Upper lobe of left lung (tissue), 6 donors: ENCODE data around the gene CALN1. TPM values are rescaled to one million over a fixed set of nuclear protein-coding genes. Genes with fewer than 3 reads are reported as not detected.

Source experiments
- ATAC-seq, 2 donors: fragments of 200-7000 bp; cut with Tn5 transposase; one replicate each; pipeline ENCODE4 v1.9.1; 2022; ENCODE audit warnings: mild to moderate bottlenecking in 2 of 2, moderate library complexity in 2 of 2; ENCODE audit not compliant: low FRiP score in 2 of 2
- DNase-seq, 2 donors: peaks; one replicate each; pipeline ENCODE4 v3.0.0-alpha.2; 2019 to 2020
- H3K27ac ChIP-seq, 4 donors: fragments of 200-600 bp; sonication (generic); one replicate each; pipeline ENCODE4 v1.5.1; 2016 to 2019
- H3K27me3 ChIP-seq, 4 donors: fragments of 200-600 bp; sonication (generic); one replicate each; pipeline ENCODE4 v1.5.1; 2017 to 2019
- H3K36me3 ChIP-seq, 4 donors: fragments of 200-600 bp; sonication (generic); one replicate each; pipeline ENCODE4 v1.5.1; 2016 to 2019
- H3K4me1 ChIP-seq, 4 donors: fragments of 200-600 bp; sonication (generic); one replicate each; pipeline ENCODE4 v1.5.1; 2018 to 2019
- H3K4me3 ChIP-seq, 4 donors: fragments of 200-600 bp; sonication (generic); one replicate each; pipeline ENCODE4 v1.5.1; 2017 to 2019; ENCODE audit warnings: mild to moderate bottlenecking in 2 of 4, moderate library complexity in 1 of 4
- H3K9me3 ChIP-seq, 4 donors: fragments of 200-600 bp; sonication (generic); one replicate each; pipeline ENCODE4 v1.5.1; 2018 to 2019
- EP300 ChIP-seq, 4 donors: sonication (generic); formaldehyde crosslinking; IDR thresholded peaks; one replicate each; pipeline ENCODE4 v1.5.1; 2017; ENCODE audit warnings: antibody characterized with exemption in 4 of 4, control low read depth in 2 of 4
- POLR2A ChIP-seq, 4 donors: fragments of 450-650 bp; IDR thresholded peaks; one replicate each; pipeline ENCODE4 v1.5.1; 2016 to 2017; ENCODE audit warnings: antibody characterized with exemption in 4 of 4, mild to moderate bottlenecking in 2 of 4
- POLR2AphosphoS5 ChIP-seq, 2 donors: sonication (generic); formaldehyde crosslinking; IDR thresholded peaks; one replicate each; pipeline ENCODE4 v1.5.1; 2017; ENCODE audit warnings: antibody characterized with exemption in 2 of 2
- WGBS, 2 donors: methylation state at CpG; one replicate each; pipeline ENCODE4 v1.1.5; 2017 to 2018; 5-methylcytosine and 5-hydroxymethylcytosine counted together
- total RNA-seq, 6 donors: library from RNA; depleted of rRNA in 4 of 6; stranded (reverse); fragments of >200 nt in 4 of 6; gene quantifications; one replicate each; pipeline versions ENCODE4 v1.1.0 to v1.2.1, GENCODE V29; 2016 to 2021
- TF ChIP-seq, protein P1 (sequence below), 6 experiments: fragments of 450-650 bp in 4 of 6; fragments of 200-600 bp in 2 of 6; sonication (generic) in 2 of 6; IDR thresholded peaks; one replicate each; pipeline ENCODE4 v1.5.1; 2016 to 2019; ENCODE audit warnings: antibody characterized with exemption in 6 of 6
- donor health status: DM: no; HTN: no; CAD: no; lungs with moderate emphysema.
- donor health status: DM: no; HTN: yes; CAD: no; lungs with severe emphysema.

CALN1 gene
- total RNA-seq, 6 donors from 2014 or later = 0.24 to 0.46 TPM; not detected in 4

DNA sequence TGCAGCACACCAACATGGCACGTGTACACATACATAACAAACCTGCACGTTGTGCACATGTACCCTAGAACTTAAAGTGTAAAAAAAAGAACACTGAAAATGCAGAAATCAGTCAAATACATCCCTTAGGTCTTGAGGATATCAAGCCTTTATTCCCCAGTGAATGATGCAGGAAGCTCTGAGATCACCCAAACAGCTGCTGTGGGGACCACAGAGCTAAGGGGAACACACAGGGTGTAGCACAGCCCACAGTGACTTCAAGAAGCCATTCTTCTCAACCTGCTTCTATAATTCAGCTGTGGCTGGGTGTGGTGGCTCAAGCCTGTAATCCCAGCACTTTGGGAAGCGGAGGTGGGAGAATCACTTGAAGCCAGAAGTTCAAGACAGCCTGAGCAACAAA is 314.9 kb downstream of the CALN1 start:
- DNase-seq = no peak
- H3K9me3 ChIP-seq = no peaks in the 10 kb centered on the region
- WGBS, 2 donors = 93 to 95% methylated on average over 3 of the region's 3 CpGs
- no peaks in the 10 kb centered on the region for H3K36me3 ChIP-seq
- TF ChIP-seq POLR2AphosphoS5 (IDR thresholded peaks at IDR 0.05) (no peak), EP300 (IDR thresholded peaks at IDR 0.05) (no peak), POLR2A (IDR thresholded peaks at IDR 0.05) (no peak)
- TF ChIP-seq, protein P1, sequence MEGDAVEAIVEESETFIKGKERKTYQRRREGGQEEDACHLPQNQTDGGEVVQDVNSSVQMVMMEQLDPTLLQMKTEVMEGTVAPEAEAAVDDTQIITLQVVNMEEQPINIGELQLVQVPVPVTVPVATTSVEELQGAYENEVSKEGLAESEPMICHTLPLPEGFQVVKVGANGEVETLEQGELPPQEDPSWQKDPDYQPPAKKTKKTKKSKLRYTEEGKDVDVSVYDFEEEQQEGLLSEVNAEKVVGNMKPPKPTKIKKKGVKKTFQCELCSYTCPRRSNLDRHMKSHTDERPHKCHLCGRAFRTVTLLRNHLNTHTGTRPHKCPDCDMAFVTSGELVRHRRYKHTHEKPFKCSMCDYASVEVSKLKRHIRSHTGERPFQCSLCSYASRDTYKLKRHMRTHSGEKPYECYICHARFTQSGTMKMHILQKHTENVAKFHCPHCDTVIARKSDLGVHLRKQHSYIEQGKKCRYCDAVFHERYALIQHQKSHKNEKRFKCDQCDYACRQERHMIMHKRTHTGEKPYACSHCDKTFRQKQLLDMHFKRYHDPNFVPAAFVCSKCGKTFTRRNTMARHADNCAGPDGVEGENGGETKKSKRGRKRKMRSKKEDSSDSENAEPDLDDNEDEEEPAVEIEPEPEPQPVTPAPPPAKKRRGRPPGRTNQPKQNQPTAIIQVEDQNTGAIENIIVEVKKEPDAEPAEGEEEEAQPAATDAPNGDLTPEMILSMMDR (IDR thresholded peaks at IDR 0.05) = no peak
- H3K27me3 ChIP-seq = no peaks in the 10 kb centered on the region
- H3K27ac ChIP-seq = no peak overlapping the region
- no peak for ATAC-seq
- H3K4me3 ChIP-seq = no peak overlapping the region
- H3K4me1 ChIP-seq = no peaks in the 10 kb centered on the region

DNA sequence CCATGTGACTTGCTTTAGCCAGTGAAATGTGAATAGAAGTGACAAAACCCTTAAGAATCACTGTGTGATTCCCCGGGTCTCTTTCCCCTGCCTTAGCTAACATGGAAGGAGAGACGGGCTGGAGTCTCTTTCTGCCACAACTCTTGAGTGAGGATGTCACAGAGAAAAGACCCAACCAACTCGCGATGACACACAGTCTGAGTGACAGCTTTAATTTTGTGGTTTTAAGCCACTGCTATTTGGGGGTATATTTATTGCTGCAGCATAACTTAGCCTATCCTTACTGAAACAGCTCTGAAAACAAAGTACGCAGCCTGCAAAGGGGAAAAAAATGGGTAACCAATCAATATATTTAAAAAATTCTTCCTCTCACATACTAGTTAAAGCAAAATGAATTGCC is 319.4 kb downstream of the CALN1 start:
- TF ChIP-seq, protein P1 (IDR thresholded peaks at IDR 0.05) = no peak
- H3K27me3 ChIP-seq = no peaks in the 10 kb centered on the region
- H3K4me1 ChIP-seq = no peaks in the 10 kb centered on the region
- no peak for DNase-seq
- no peak overlapping the region for H3K27ac ChIP-seq
- WGBS, 2 donors = 70 to 89% methylated on average over 5 of the region's 5 CpGs
- H3K36me3 ChIP-seq = no peaks in the 10 kb centered on the region
- ATAC-seq = no peak
- no peak overlapping the region for H3K4me3 ChIP-seq
- peaks cover 0 to 3% (median 0%) of the 10 kb centered on the region in 4 donors for H3K9me3 ChIP-seq

DNA sequence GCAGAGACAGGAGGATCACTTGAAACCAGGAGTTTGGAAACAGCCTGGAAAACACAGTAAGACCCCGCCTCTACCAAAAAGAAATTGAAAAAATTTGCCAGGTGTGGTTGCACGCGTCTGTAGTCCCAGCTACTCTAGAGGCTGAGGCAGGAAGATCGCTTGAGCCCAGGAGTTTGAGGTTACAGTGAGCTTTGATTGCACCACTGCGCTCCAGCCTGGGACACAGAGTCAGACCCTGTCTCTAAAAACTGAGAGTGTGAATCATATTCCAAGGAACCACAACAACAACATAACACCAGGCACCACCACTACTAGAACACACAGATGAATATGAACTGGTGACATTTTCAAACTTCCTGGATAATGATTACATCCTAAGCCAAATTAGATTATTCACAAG is 324.2 kb downstream of the CALN1 start:
- ATAC-seq (no peak), DNase-seq (no peak)
- Histone ChIP-seq H3K4me3 (no peak overlapping the region), H3K36me3 (no peaks in the 10 kb centered on the region), H3K9me3 (peaks cover 0 to 3% (median 0%) of the 10 kb centered on the region in 4 donors), H3K27me3 (no peaks in the 10 kb centered on the region), H3K4me1 (no peaks in the 10 kb centered on the region), H3K27ac (no peak overlapping the region)
- TF ChIP-seq, protein P1 (IDR thresholded peaks at IDR 0.05) = no peak
- TF ChIP-seq POLR2AphosphoS5 (IDR thresholded peaks at IDR 0.05) (no peak), EP300 (IDR thresholded peaks at IDR 0.05) (no peak), POLR2A (IDR thresholded peaks at IDR 0.05) (no peak)
- WGBS, 2 donors = 61 to 90% methylated on average over 5 of the region's 5 CpGs

DNA sequence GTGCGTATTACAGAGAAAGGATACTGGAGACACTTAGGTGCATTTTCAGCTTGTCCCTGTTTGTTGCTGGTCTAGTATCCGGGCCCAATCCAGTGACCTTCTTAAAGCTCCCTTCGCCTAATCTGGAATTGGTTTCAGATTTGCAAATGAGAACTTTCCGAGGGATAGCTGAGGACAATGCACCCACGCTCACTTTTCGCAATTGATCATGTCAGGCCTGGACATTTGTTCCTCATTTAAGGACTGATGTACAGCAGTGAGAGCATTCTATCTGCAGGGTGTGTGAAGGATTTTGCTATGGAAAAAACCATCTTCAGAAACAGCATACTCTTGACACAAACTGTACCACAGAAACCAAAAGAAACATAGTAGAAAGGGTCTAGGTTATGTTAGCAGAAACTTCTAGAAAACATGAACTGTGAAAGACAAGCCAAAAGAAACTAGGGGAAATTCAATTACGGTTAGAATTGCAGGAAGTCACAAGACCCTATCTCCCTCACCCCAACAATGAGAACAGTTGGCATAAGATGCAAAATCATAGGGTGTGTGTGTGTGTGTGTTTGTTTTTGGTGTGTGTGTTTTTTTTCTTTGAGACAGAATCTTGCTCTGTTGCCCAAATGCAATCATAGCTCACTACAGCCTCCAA is 331.1 kb downstream of the CALN1 start:
- WGBS, 2 donors = 58 to 67% methylated on average over 7 of the region's 7 CpGs
- no peaks in the 10 kb centered on the region for H3K27me3 ChIP-seq
- ATAC-seq (peak in 1 of 2 donors; percentile 47), DNase-seq (no peak)
- no peak overlapping the region for H3K4me3 ChIP-seq
- TF ChIP-seq EP300 (IDR thresholded peaks at IDR 0.05) = no peak
- TF ChIP-seq, protein P1 (IDR thresholded peaks at IDR 0.05) = no peak
- no peak for TF ChIP-seq POLR2AphosphoS5 (IDR thresholded peaks at IDR 0.05)
- TF ChIP-seq POLR2A (IDR thresholded peaks at IDR 0.05) = no peak
- no peaks in the 10 kb centered on the region for H3K36me3 ChIP-seq
- no peak overlapping the region for H3K27ac ChIP-seq
- H3K9me3 ChIP-seq = no peaks in the 10 kb centered on the region
- no peaks in the 10 kb centered on the region for H3K4me1 ChIP-seq

DNA sequence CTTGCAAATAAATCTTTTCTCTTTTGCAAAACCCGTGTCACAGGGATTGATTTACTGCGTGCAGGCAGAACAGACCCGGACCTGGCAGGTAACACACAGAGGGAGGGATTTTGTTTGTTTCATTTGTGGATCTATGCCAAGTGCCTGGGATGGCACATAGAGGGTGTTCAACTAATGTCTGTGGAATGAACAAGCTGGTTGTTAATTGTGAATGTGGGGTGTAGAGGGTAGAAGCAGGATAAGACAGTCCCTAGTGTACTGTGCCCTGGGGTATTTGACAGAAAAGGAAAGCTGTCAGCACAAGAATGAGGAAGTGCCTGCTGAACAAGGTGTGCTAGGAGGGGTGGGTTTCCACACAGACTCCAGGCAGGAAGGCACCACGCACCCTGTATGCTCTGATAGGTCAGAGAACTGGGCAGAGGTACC is 331.8 kb downstream of the CALN1 start:
- Histone ChIP-seq H3K9me3 (no peaks in the 10 kb centered on the region), H3K4me3 (no peak overlapping the region), H3K36me3 (no peaks in the 10 kb centered on the region), H3K27ac (no peak overlapping the region), H3K4me1 (no peaks in the 10 kb centered on the region), H3K27me3 (no peaks in the 10 kb centered on the region)
- TF ChIP-seq, protein P1 (IDR thresholded peaks at IDR 0.05) = no peak
- TF ChIP-seq POLR2A (IDR thresholded peaks at IDR 0.05) (no peak), POLR2AphosphoS5 (IDR thresholded peaks at IDR 0.05) (no peak), EP300 (IDR thresholded peaks at IDR 0.05) (no peak)
- WGBS, 2 donors = 37 to 54% methylated on average over 4 of the region's 4 CpGs
- ATAC-seq (no peak), DNase-seq (no peak)
